ENCODE data around the gene SNUPN. TPM values are rescaled to one million over a fixed set of nuclear protein-coding genes. Genes with fewer than 3 reads are reported as not detected.

SNUPN gene
- polyA plus RNA-seq, 1 experiment: 36.6 TPM

DNA sequence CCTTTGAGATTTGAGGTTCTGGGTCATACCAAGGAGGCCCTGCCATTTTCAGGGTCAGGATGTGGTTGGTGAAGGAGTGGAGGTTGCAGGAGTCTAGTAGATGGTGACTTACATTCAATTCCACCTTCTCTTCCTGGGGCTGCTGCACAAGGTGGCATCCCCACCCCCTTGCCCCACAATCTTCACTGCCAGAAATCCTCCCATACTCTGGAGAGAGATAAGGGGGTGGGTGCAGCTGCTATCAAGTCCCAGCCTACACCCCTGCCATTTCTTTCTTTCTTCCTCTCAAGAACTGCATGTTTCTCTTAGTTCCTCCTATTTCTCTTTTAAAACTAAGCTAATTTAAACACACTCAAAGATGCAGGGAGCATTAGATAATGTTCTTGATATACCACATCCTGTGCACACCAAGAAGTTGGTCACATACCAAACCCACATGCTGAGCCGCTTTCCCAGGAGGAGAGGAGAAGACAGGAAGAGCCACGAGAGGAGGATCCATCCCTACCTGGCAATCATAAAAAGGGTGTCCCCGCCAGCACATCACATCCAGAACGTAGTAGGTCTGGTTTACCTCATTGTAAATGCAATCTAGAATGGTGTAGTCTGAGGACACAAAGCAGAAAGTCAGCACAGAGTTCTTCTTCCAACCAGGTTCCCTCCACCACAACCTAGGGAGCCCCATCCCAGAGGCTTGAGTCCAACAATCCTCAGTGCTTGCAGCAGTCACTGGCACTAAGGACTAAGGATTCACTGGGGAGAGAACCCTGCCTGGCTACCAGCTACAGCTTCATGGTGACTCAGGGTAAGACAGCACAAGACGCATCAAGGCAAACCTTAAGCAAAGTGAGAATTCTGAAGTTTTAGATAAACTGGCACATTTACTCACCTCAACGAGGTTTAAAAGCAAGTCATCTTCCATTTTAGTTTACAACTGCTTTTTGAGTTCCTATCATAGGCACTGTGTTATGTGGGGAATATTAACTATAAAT, 18.5 kb downstream of the SNUPN start:
- Histone ChIP-seq H3K27me3 (ENCODE audit: control insufficient read depth, insufficient read depth, low read length) (no peaks in the 10 kb centered on the region), H3K9me3 (ENCODE audit: control insufficient read depth, insufficient read depth, low read length) (no peaks in the 10 kb centered on the region), H3K27ac (ENCODE audit: low read depth, low read length) (no peak overlapping the region), H3K4me3 (ENCODE audit: low read depth, low read length) (no peak overlapping the region)
- ChIA-PET CTCF (interaction anchor here (1.7 kb wide), 1 partner anchor 9 kb away, joined by 5 read pairs; no protein-coding TSS in a partner anchor), POLR2A (no interaction called here)
- no peak for DNase-seq (ENCODE audit: low read depth, low spot score)
- TF ChIP-seq, protein P1, sequence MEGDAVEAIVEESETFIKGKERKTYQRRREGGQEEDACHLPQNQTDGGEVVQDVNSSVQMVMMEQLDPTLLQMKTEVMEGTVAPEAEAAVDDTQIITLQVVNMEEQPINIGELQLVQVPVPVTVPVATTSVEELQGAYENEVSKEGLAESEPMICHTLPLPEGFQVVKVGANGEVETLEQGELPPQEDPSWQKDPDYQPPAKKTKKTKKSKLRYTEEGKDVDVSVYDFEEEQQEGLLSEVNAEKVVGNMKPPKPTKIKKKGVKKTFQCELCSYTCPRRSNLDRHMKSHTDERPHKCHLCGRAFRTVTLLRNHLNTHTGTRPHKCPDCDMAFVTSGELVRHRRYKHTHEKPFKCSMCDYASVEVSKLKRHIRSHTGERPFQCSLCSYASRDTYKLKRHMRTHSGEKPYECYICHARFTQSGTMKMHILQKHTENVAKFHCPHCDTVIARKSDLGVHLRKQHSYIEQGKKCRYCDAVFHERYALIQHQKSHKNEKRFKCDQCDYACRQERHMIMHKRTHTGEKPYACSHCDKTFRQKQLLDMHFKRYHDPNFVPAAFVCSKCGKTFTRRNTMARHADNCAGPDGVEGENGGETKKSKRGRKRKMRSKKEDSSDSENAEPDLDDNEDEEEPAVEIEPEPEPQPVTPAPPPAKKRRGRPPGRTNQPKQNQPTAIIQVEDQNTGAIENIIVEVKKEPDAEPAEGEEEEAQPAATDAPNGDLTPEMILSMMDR (IDR thresholded peaks at IDR 0.05; ENCODE audit: low read depth, low read length): no peak

DNA sequence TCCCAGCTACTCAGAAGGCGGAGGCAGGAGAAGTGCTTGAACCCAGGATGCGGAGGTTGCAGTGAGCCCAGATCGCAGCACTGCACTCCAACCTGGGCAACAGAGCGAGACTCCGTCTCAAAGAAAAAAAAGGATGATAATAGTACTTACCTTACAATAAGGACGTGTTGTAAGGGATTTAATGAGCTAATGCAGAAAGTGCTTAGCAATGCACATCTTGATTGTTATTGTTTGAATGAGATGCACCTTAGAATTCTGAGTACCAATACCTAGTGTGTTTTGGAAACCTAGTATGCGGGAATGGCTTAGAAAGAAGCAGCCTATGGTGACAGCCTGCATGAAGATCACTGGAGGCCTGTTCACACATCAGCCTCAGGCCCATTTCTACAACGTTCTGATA, 19.5 kb downstream of the SNUPN start:
- POLR2A ChIA-PET: no interaction called here
- DNase-seq (ENCODE audit: low read depth, low spot score): no peak

DNA sequence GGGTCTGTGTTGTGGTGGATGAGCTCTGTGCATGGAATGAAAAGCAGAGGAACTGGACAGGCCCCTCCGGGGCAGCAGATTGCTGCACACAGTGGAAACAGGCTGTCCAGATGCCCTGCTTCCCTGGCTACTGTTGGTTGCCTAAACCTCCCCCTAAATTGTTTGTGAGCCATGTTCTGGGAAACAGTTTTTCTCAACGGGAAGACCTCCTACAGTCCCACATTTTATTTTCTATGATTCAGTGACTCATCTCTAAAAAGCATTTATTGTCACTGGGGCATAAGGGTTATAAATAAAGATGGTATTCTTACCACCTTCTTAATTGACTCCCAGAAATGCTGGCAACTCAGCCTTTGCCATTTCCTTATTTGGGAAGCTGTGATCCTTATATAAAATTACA, 26.1 kb downstream of the SNUPN start:
- TF ChIP-seq, protein P1 (IDR thresholded peaks at IDR 0.05; ENCODE audit: low read depth, low read length): no peak
- H3K27me3 ChIP-seq (ENCODE audit: control insufficient read depth, insufficient read depth, low read length): no peaks in the 10 kb centered on the region
- DNase-seq (ENCODE audit: low read depth, low spot score): no peak
- ChIA-PET CTCF (interaction anchor here (0.7 kb wide), 1 partner anchor 130 kb away, joined by 3 read pairs; no protein-coding TSS in a partner anchor), POLR2A (no interaction called here)
- no peaks in the 10 kb centered on the region for H3K9me3 ChIP-seq (ENCODE audit: control insufficient read depth, insufficient read depth, low read length)
- no peak overlapping the region for H3K4me3 ChIP-seq (ENCODE audit: low read depth, low read length)
- no peak overlapping the region for H3K27ac ChIP-seq (ENCODE audit: low read depth, low read length)

More for the DNA sequence above, 19.5 kb downstream of the SNUPN start:
- Histone ChIP-seq H3K27ac (ENCODE audit: low read depth, low read length) (no peak overlapping the region), H3K4me3 (ENCODE audit: low read depth, low read length) (no peak overlapping the region), H3K27me3 (ENCODE audit: control insufficient read depth, insufficient read depth, low read length) (no peaks in the 10 kb centered on the region), H3K9me3 (ENCODE audit: control insufficient read depth, insufficient read depth, low read length) (no peaks in the 10 kb centered on the region)
- CTCF ChIA-PET: interaction anchor here (1.7 kb wide), 1 partner anchor 8 kb away, joined by 5 read pairs; no protein-coding TSS in a partner anchor
- TF ChIP-seq, protein P1 (IDR thresholded peaks at IDR 0.05; ENCODE audit: low read depth, low read length): no peak

DNA sequence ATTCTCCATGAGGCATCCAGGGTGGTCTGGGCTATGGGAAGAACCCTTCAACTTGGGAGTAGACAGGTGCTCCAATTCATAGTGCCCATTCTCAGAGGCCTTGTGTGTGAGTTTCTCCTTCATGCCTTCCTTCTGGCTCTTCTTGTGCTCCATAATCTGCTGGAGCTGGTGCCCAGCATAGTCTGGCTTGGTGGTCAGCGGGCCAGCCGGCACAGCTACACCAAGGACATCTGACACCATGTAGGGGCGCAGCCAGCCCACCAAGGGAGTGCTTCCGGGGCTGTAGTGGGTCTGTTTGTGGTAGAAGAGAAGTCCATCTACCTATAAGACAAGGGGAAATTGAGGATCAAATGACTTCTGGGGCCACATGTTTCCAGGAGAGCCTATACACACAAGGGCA, 27.2 kb downstream of the SNUPN start:
- DNase-seq (ENCODE audit: low read depth, low spot score): no peak
- TF ChIP-seq, protein P1 (IDR thresholded peaks at IDR 0.05; ENCODE audit: low read depth, low read length): no peak
- H3K27me3 ChIP-seq (ENCODE audit: control insufficient read depth, insufficient read depth, low read length): no peaks in the 10 kb centered on the region
- ChIA-PET POLR2A (no interaction called here), CTCF (interaction anchor here (0.7 to 2.0 kb wide), 6 partner anchors 8 to 204 kb away, joined by 3 to 7 read pairs (median 3); no protein-coding TSS in a partner anchor)
- H3K9me3 ChIP-seq (ENCODE audit: control insufficient read depth, insufficient read depth, low read length): no peaks in the 10 kb centered on the region
- H3K4me3 ChIP-seq (ENCODE audit: low read depth, low read length): no peak overlapping the region
- H3K27ac ChIP-seq (ENCODE audit: low read depth, low read length): no peak overlapping the region
